Chondrocyte (in vitro differentiated cells): ENCODE results near the gene CTNNB1. TPM values are rescaled to one million over a fixed set of nuclear protein-coding genes. Genes with fewer than 3 reads are reported as not detected.

Experiments
- DNase-seq: peaks from one replicate; pipeline ENCODE4 v3.0.0; 2021; ENCODE audit warnings: mixed read lengths, low spot score
- H3K27ac Mint-ChIP-seq: one replicate; pipeline ENCODE4 v1.8.0; 2021; ENCODE audit warnings: mild to moderate bottlenecking, moderate library complexity, mixed read lengths; ENCODE audit not compliant: unreplicated experiment
- H3K27me3 Mint-ChIP-seq: 2 replicates; pipeline ENCODE4 v1.8.0; 2021; ENCODE audit warnings: low read depth, mixed read lengths
- H3K36me3 Mint-ChIP-seq: 2 replicates; pipeline ENCODE4 v1.8.0; 2021; ENCODE audit warnings: low read depth, mixed read lengths
- H3K4me1 Mint-ChIP-seq: 2 replicates; pipeline ENCODE4 v1.8.0; 2021; ENCODE audit warnings: low read depth, mild to moderate bottlenecking, mixed read lengths
- H3K4me3 Mint-ChIP-seq: one replicate; pipeline ENCODE4 v1.8.0; 2021; ENCODE audit warnings: mild to moderate bottlenecking, moderate library complexity, mixed read lengths; ENCODE audit not compliant: unreplicated experiment
- H3K9me3 Mint-ChIP-seq: 2 replicates; pipeline ENCODE4 v1.8.0; 2021; ENCODE audit warnings: low read depth, mixed read lengths
- CTCF ChIP-seq: fragments of 200-600 bp; sonication (generic); IDR thresholded peaks from 2 replicates; pipeline ENCODE4 v1.5.0; 2021; ENCODE audit warnings: antibody characterized with exemption, mild to moderate bottlenecking, moderate library complexity
- total RNA-seq: library from RNA; stranded (reverse); gene quantifications from 3 replicates; pipeline ENCODE4 v1.2.1, GENCODE V29; 2021

The CTNNB1 gene
- total RNA-seq, 1 donor from 2014 or later, result 487 TPM

GRCh38 chr3:41182504-41183059 is 16.7 kb upstream of the CTNNB1 start:
- TF ChIP-seq CTCF, result no peak
- H3K27me3 Mint-ChIP-seq, result peaks cover 11% of the 10 kb centered on the region
- no peaks in the 10 kb centered on the region for H3K9me3 Mint-ChIP-seq
- no peak overlapping the region for H3K27ac Mint-ChIP-seq
- H3K36me3 Mint-ChIP-seq, result peaks cover 1% of the 10 kb centered on the region
- peaks cover 13% of the 10 kb centered on the region for H3K4me1 Mint-ChIP-seq
- no peak for DNase-seq
- no peak overlapping the region for H3K4me3 Mint-ChIP-seq

- H3K27me3 Mint-ChIP-seq, result peaks cover 11% of the 10 kb centered on the region
- TF ChIP-seq CTCF, result no peak
- DNase-seq, result no peak
- no peak overlapping the region for H3K27ac Mint-ChIP-seq
- H3K36me3 Mint-ChIP-seq, result peaks cover 1% of the 10 kb centered on the region
- no peaks in the 10 kb centered on the region for H3K9me3 Mint-ChIP-seq
- no peak overlapping the region for H3K4me3 Mint-ChIP-seq
- H3K4me1 Mint-ChIP-seq, result peaks cover 4% of the 10 kb centered on the region
These were observed 14.9 kb upstream of the CTNNB1 start for GRCh38 chr3:41184394-41184793.

- peaks cover 1% of the 10 kb centered on the region for H3K36me3 Mint-ChIP-seq
- H3K9me3 Mint-ChIP-seq, result no peaks in the 10 kb centered on the region
- no peak for TF ChIP-seq CTCF
- DNase-seq, result no peak
- H3K4me3 Mint-ChIP-seq, result no peak overlapping the region
- H3K27me3 Mint-ChIP-seq, result peaks cover 21% of the 10 kb centered on the region
- H3K4me1 Mint-ChIP-seq, result no peaks in the 10 kb centered on the region
- no peak overlapping the region for H3K27ac Mint-ChIP-seq
These were observed 13.0 kb upstream of the CTNNB1 start for GRCh38 chr3:41186297-41186696.

- Mint-ChIP-seq H3K4me1 (no peaks in the 10 kb centered on the region), H3K36me3 (no peaks in the 10 kb centered on the region), H3K27ac (no peak overlapping the region), H3K4me3 (no peak overlapping the region), H3K27me3 (peaks cover 19% of the 10 kb centered on the region), H3K9me3 (no peaks in the 10 kb centered on the region)
- TF ChIP-seq CTCF, result no peak
- no peak for DNase-seq
These were observed 11.0 kb upstream of the CTNNB1 start for GRCh38 chr3:41188306-41188705.

- no peak for DNase-seq
- H3K4me3 Mint-ChIP-seq, result no peak overlapping the region
- H3K4me1 Mint-ChIP-seq, result no peaks in the 10 kb centered on the region
- H3K9me3 Mint-ChIP-seq, result no peaks in the 10 kb centered on the region
- H3K27me3 Mint-ChIP-seq, result peaks cover 13% of the 10 kb centered on the region
- no peak for TF ChIP-seq CTCF
- no peak overlapping the region for H3K27ac Mint-ChIP-seq
- no peaks in the 10 kb centered on the region for H3K36me3 Mint-ChIP-seq
These were observed 8.6 kb upstream of the CTNNB1 start for GRCh38 chr3:41190509-41191284.
